ENCODE measurements around the gene CADPS2.

- no peak for TF ChIP-seq CTCF (IDR thresholded peaks at IDR 0.05)
- TF ChIP-seq EZH2 (IDR thresholded peaks at IDR 0.05; ENCODE audit: borderline replicate concordance, insufficient read depth, low read depth, low read length, poor library complexity, severe bottlenecking): no peak
Observed at GRCh38 chr7:122543891-122544290, 342.4 kb downstream of the CADPS2 start.
